OCI-LY7 (cell line): Measurements from ENCODE around the gene SATB2. TPM values are rescaled to one million over a fixed set of nuclear protein-coding genes. Genes with fewer than 3 reads are reported as not detected.

Experiments
- BruUV-seq: library from RNA; stranded (reverse); fragments of 400-500 nt; replicated peaks from 2 replicates; lab custom pipeline; 2021; lab: Mats Ljungman, UMichigan
- CTCF ChIA-PET: fragments of 300-600 bp; sonication (Branson Sonifier 250); formaldehyde crosslinking; loops from one replicate; lab custom pipeline; 2022; ENCODE audit warnings: antibody characterized with exemption; ENCODE audit not compliant: unreplicated experiment; lab: Charles Lee
- POLR2A ChIA-PET: fragments of 300-600 bp; sonication (Branson Sonifier 250); formaldehyde crosslinking; loops from one replicate; lab custom pipeline; 2022; ENCODE audit warnings: antibody characterized with exemption; lab: Charles Lee
- DNase-seq: peaks from one replicate; pipeline ENCODE4 v3.0.0-alpha.2; 2015; ENCODE audit warnings: low spot score
- H2AFZ ChIP-seq: fragments of 200-600 bp; sonication (generic), shearing (Covaris generic); 2 replicates; pipeline ENCODE4 v1.6.1; 2014; ENCODE audit warnings: mild to moderate bottlenecking, antibody characterized with exemption, low read length, moderate library complexity
- H3K27ac ChIP-seq: fragments of 200-600 bp; sonication (generic); 2 replicates; pipeline ENCODE4 v1.5.1; 2014; ENCODE audit warnings: mixed run types, low read depth, mild to moderate bottlenecking, moderate library complexity, low read length, inconsistent platforms; ENCODE audit not compliant: poor library complexity, severe bottlenecking
- H3K36me3 ChIP-seq: fragments of 200-600 bp; sonication (generic); 2 replicates; pipeline ENCODE4 v1.6.1; 2014; ENCODE audit warnings: mild to moderate bottlenecking, antibody characterized with exemption, low read length, moderate library complexity, mixed read lengths; ENCODE audit not compliant: insufficient read depth
- H3K4me1 ChIP-seq: fragments of 200-600 bp; sonication (generic); 2 replicates; pipeline ENCODE4 v1.5.1; 2014; ENCODE audit warnings: mild to moderate bottlenecking, low read length; ENCODE audit not compliant: insufficient read depth, poor library complexity, severe bottlenecking
- H3K4me2 ChIP-seq: fragments of 200-600 bp; sonication (generic); 2 replicates; pipeline ENCODE4 v1.6.1; 2014; ENCODE audit warnings: mild to moderate bottlenecking, low read length
- H3K4me3 ChIP-seq: fragments of 200-600 bp; sonication (generic); 2 replicates; pipeline ENCODE4 v1.5.1; 2014; ENCODE audit warnings: mild to moderate bottlenecking, low read depth, low read length; ENCODE audit not compliant: poor library complexity, severe bottlenecking
- H3K79me2 ChIP-seq: fragments of 200-600 bp; sonication (generic); 2 replicates; pipeline ENCODE4 v1.6.1; 2016; ENCODE audit warnings: low read depth, mild to moderate bottlenecking, low read length, moderate library complexity, mixed read lengths; ENCODE audit not compliant: insufficient read depth
- H3K9me2 ChIP-seq: fragments of 200-600 bp; sonication (generic); 2 replicates; pipeline ENCODE4 v1.6.1; 2016; ENCODE audit warnings: mild to moderate bottlenecking, low read length, mixed read lengths; ENCODE audit not compliant: insufficient read depth
- H3K9me3 ChIP-seq: fragments of 200-600 bp; sonication (generic); 2 replicates; pipeline ENCODE4 v1.6.1; 2014; ENCODE audit warnings: mild to moderate bottlenecking, mixed run types, low read length, mixed read lengths
- H4K20me1 ChIP-seq: fragments of 200-600 bp; sonication (generic); 2 replicates; pipeline ENCODE4 v1.6.1; 2014; ENCODE audit warnings: mild to moderate bottlenecking, antibody characterized with exemption, low read length, moderate library complexity, mixed read lengths; ENCODE audit not compliant: insufficient read depth
- CTCF ChIP-seq: fragments of 200-600 bp; sonication (generic); conservative IDR thresholded peaks from 2 replicates; pipeline ENCODE4 v1.5.1; 2014; ENCODE audit warnings: mild to moderate bottlenecking, antibody characterized with exemption, low read length, moderate library complexity, mixed read lengths
- EZH2phosphoT487 ChIP-seq: fragments of 200-600 bp; sonication (generic); IDR thresholded peaks from 2 replicates; pipeline ENCODE4 v1.6.1; 2018; ENCODE audit warnings: low read depth, borderline replicate concordance, mild to moderate bottlenecking, mixed run types, antibody characterized with exemption, low read length, moderate library complexity, mixed read lengths
- intact Hi-C: fragments of 100-400 bp; cut with micrococcal nuclease; formaldehyde crosslinking; loops from one replicate; pipeline ENCODE4 v1.10.0; 2022; ENCODE audit not compliant: unreplicated experiment
- total RNA-seq, 2 experiments: library from RNA; depleted of rRNA in 1 of 2; stranded (reverse); fragments of >200 nt in 1 of 2; shearing (Covaris generic) in 1 of 2; gene quantifications; 2 replicates each; pipeline ENCODE4 v1.2.3, GENCODE V29; 2014 to 2022

Gene SATB2
- total RNA-seq, 2 experiments from 2014 or later: 15.9 to 30.7 TPM

GRCh38 chr2:199392363-199392762 is 65.4 kb downstream of the SATB2 start:
- no peaks in the 10 kb centered on the region for H3K9me2 ChIP-seq
- H3K36me3 ChIP-seq: peaks cover 38% of the 10 kb centered on the region
- H3K27ac ChIP-seq: no peak overlapping the region
- TF ChIP-seq CTCF (no peak), EZH2phosphoT487 (no peak)
- no peak for DNase-seq
- H2AFZ ChIP-seq: no peak overlapping the region
- H3K4me3 ChIP-seq: no peak overlapping the region
- H3K4me2 ChIP-seq: no peak overlapping the region
- intact Hi-C loops: no loop called here
- BruUV-seq: no TSS peak
- POLR2A ChIA-PET: interaction anchor here (0.6 kb wide), 1 partner anchor 27 kb away, joined by 3 read pairs; no protein-coding TSS in a partner anchor
- no peaks in the 10 kb centered on the region; the same call in 1 of the 2 replicates for H3K79me2 ChIP-seq
- no peaks in the 10 kb centered on the region for H3K9me3 ChIP-seq
- CTCF ChIA-PET: no interaction called here
- peaks cover 12% of the 10 kb centered on the region for H3K4me1 ChIP-seq
- H4K20me1 ChIP-seq: no peaks in the 10 kb centered on the region

GRCh38 chr2:199388728-199389268 is 68.9 kb downstream of the SATB2 start:
- Histone ChIP-seq H2AFZ (no peak overlapping the region), H3K79me2 (no peaks in the 10 kb centered on the region; the same call in 1 of the 2 replicates), H3K4me2 (no peak overlapping the region), H3K4me1 (peaks cover 20% of the 10 kb centered on the region), H3K27ac (no peak overlapping the region), H4K20me1 (no peaks in the 10 kb centered on the region), H3K9me2 (no peaks in the 10 kb centered on the region), H3K36me3 (peaks cover 51% of the 10 kb centered on the region), H3K9me3 (no peaks in the 10 kb centered on the region), H3K4me3 (no peak overlapping the region)
- CTCF ChIA-PET: no interaction called here
- POLR2A ChIA-PET: interaction anchor here (0.9 kb wide), 1 partner anchor 471 kb away, joined by 3 read pairs; no protein-coding TSS in a partner anchor
- intact Hi-C loops: no loop called here
- BruUV-seq: no TSS peak
- no peak for DNase-seq
- TF ChIP-seq EZH2phosphoT487 (no peak), CTCF (no peak)

- peak overlapping the region; percentile 14; the same call in 1 of the 2 replicates for H3K4me2 ChIP-seq
- intact Hi-C loops: no loop called here
- no peaks in the 10 kb centered on the region for H3K9me2 ChIP-seq
- no peaks in the 10 kb centered on the region for H3K79me2 ChIP-seq
- BruUV-seq: no TSS peak
- no peak for TF ChIP-seq EZH2phosphoT487
- no peak for TF ChIP-seq CTCF
- H3K27ac ChIP-seq: no peak overlapping the region
- H2AFZ ChIP-seq: no peak overlapping the region
- peaks cover 86% of the 10 kb centered on the region for H3K36me3 ChIP-seq
- no peak overlapping the region for H3K4me3 ChIP-seq
- H3K4me1 ChIP-seq: peaks cover 9% of the 10 kb centered on the region
- no peak for DNase-seq
- ChIA-PET POLR2A (no interaction called here), CTCF (no interaction called here)
- 0 out of 2 replicates have a peak, but pooled peaks cover 4% of the 10 kb centered on the region for H3K9me3 ChIP-seq
- no peaks in the 10 kb centered on the region for H4K20me1 ChIP-seq
Observed at GRCh38 chr2:199384043-199384442, 73.7 kb downstream of the SATB2 start.
